Keratinocyte (primary cell): ENCODE results near the gene INTS14.

Source experiments
- CTCF ChIP-seq, 3 experiments: IDR thresholded peaks in 1 of 3; conservative IDR thresholded peaks in 1 of 3; optimal IDR thresholded peaks in 1 of 3; 2 replicates in 2 of 3; 3 replicates in 1 of 3; pipeline versions ENCODE3 to v1.5.1; 2011; ENCODE audit warnings: low read length in 3 of 3, mild to moderate bottlenecking in 3 of 3, moderate library complexity in 2 of 3, control low read depth in 1 of 3, inconsistent platforms in 1 of 3; ENCODE audit not compliant: insufficient read depth in 2 of 3; ENCODE audit errors: extremely low read depth in 1 of 3
- EZH2 ChIP-seq: IDR thresholded peaks from one replicate; pipeline ENCODE4 v1.6.1; 2012; ENCODE audit warnings: inconsistent platforms, mild to moderate bottlenecking, low read length, moderate library complexity

GRCh38 chr15:65644282-65644681, 33.4 kb upstream of the INTS14 start:
- TF ChIP-seq CTCF (optimal IDR thresholded peaks at IDR 0.05 in 1 of 3, IDR thresholded peaks at IDR 0.05 in 1 of 3, conservative IDR thresholded peaks at IDR 0.05 in 1 of 3; ENCODE audit: extremely low read depth in 1 of 3, insufficient read depth in 2 of 3, low read length in 3 of 3) (no peak), EZH2 (no peak)
